HepG2 (cell line): Measurements from ENCODE around the gene NUTF2. TPM values are rescaled to one million over a fixed set of nuclear protein-coding genes. Genes with fewer than 3 reads are reported as not detected.

ENCODE experiments used
- AGO2 ChIP-seq: fragments of 200-400 bp; formaldehyde crosslinking; optimal IDR thresholded peaks from 2 replicates; pipeline ENCODE3; 2017; ENCODE audit warnings: mild to moderate bottlenecking, low read depth, low read length, moderate library complexity
- ARNT2 ChIP-seq: sonication (generic); formaldehyde crosslinking; IDR thresholded peaks from 2 replicates; pipeline ENCODE4 v1.8.0; 2022; ENCODE audit warnings: mild to moderate bottlenecking, low read depth, missing genetic modification reagents, moderate library complexity
- CREB3 ChIP-seq: sonication (generic); formaldehyde crosslinking; IDR thresholded peaks from 2 replicates; pipeline ENCODE4 v1.5.0; 2020; ENCODE audit warnings: missing genetic modification reagents
- EEA1 ChIP-seq: sonication (generic); formaldehyde crosslinking; IDR thresholded peaks from 2 replicates; pipeline ENCODE4 v1.5.1; 2020; ENCODE audit warnings: mild to moderate bottlenecking, missing genetic modification reagents, borderline replicate concordance
- EP300 ChIP-seq, 3 experiments: sonication (generic) in 1 of 3; formaldehyde crosslinking in 1 of 3; IDR thresholded peaks; 2 replicates each; pipeline versions ENCODE4 v1.5.1 to v1.6.1; 2011 to 2020; ENCODE audit warnings: low read depth in 2 of 3, low read length in 2 of 3, borderline replicate concordance in 1 of 3, improper control_type of control experiment in 1 of 3, mild to moderate bottlenecking in 1 of 3, missing genetic modification reagents in 1 of 3, moderate library complexity in 1 of 3
- FOXA3 ChIP-seq: IDR thresholded peaks from 2 replicates; pipeline ENCODE4 v1.6.1; 2016; ENCODE audit warnings: missing genetic modification reagents, missing compliant biosample characterization
- ISL2 ChIP-seq: sonication (generic); formaldehyde crosslinking; IDR thresholded peaks from 2 replicates; pipeline ENCODE4 v1.5.0; 2020; ENCODE audit warnings: missing genetic modification reagents
- KDM2A ChIP-seq: sonication (generic); formaldehyde crosslinking; IDR thresholded peaks from 2 replicates; pipeline ENCODE4 v1.4.0; 2020; ENCODE audit warnings: low read depth, missing genetic modification reagents, borderline replicate concordance
- PITX1 ChIP-seq: sonication (generic); formaldehyde crosslinking; IDR thresholded peaks from 2 replicates; pipeline ENCODE4 v1.5.1; 2020; ENCODE audit warnings: mild to moderate bottlenecking, missing genetic modification reagents
- POGZ ChIP-seq: sonication (generic); formaldehyde crosslinking; IDR thresholded peaks from 2 replicates; pipeline ENCODE4 v1.4.0; 2020; ENCODE audit warnings: mild to moderate bottlenecking, missing genetic modification reagents
- RFXANK ChIP-seq: IDR thresholded peaks from 2 replicates; pipeline ENCODE4 v1.6.1; 2016
- RORA ChIP-seq: sonication (generic); formaldehyde crosslinking; IDR thresholded peaks from 2 replicates; pipeline ENCODE4 v1.5.0; 2020; ENCODE audit warnings: mild to moderate bottlenecking, missing genetic modification reagents, moderate library complexity
- SP1 ChIP-seq, 2 experiments: fragments of 450-650 bp in 1 of 2; sonication (generic) in 1 of 2; formaldehyde crosslinking in 1 of 2; IDR thresholded peaks; 2 replicates each; pipeline versions ENCODE4 v1.4.0 to v1.6.1; 2016 to 2020; ENCODE audit warnings: missing genetic modification reagents in 1 of 2
- ZNF138 ChIP-seq: sonication (generic); formaldehyde crosslinking; IDR thresholded peaks from 2 replicates; pipeline ENCODE4 v1.5.0; 2020; ENCODE audit warnings: mild to moderate bottlenecking, low read depth, missing genetic modification reagents
- ZNF256 ChIP-seq: sonication (generic); formaldehyde crosslinking; conservative IDR thresholded peaks from 2 replicates; pipeline ENCODE4 v1.4.0; 2020; ENCODE audit warnings: missing genetic modification reagents
- ZNF446 ChIP-seq: sonication (generic); formaldehyde crosslinking; IDR thresholded peaks from 2 replicates; pipeline ENCODE4 v1.5.0; 2020; ENCODE audit warnings: mild to moderate bottlenecking, missing genetic modification reagents
- ZNF484 ChIP-seq: sonication (generic); formaldehyde crosslinking; IDR thresholded peaks from 2 replicates; pipeline ENCODE4 v1.5.1; 2020; ENCODE audit warnings: mild to moderate bottlenecking, low read depth, missing genetic modification reagents, borderline replicate concordance
- ZNF605 ChIP-seq: sonication (generic); formaldehyde crosslinking; IDR thresholded peaks from 2 replicates; pipeline ENCODE4 v1.8.0; 2022; ENCODE audit warnings: mild to moderate bottlenecking, missing genetic modification reagents
- ZNF678 ChIP-seq: sonication (generic); formaldehyde crosslinking; IDR thresholded peaks from 2 replicates; pipeline ENCODE4 v1.4.0; 2020; ENCODE audit warnings: mild to moderate bottlenecking, missing genetic modification reagents
- ZNF775 ChIP-seq: sonication (generic); formaldehyde crosslinking; IDR thresholded peaks from 2 replicates; pipeline ENCODE4 v1.4.0; 2020; ENCODE audit warnings: missing genetic modification reagents, mild to moderate bottlenecking, moderate library complexity, borderline replicate concordance
- ZNF782 ChIP-seq: sonication (generic); formaldehyde crosslinking; IDR thresholded peaks from 2 replicates; pipeline ENCODE4 v1.4.0; 2020; ENCODE audit warnings: missing genetic modification reagents, mild to moderate bottlenecking, borderline replicate concordance
- ZNF839 ChIP-seq: sonication (generic); formaldehyde crosslinking; IDR thresholded peaks from 2 replicates; pipeline ENCODE4 v1.4.0; 2020; ENCODE audit warnings: missing genetic modification reagents, mild to moderate bottlenecking, borderline replicate concordance
- ZSCAN12 ChIP-seq: sonication (generic); formaldehyde crosslinking; IDR thresholded peaks from 2 replicates; pipeline ENCODE4 v1.9.0; 2021; ENCODE audit warnings: mild to moderate bottlenecking, missing genetic modification reagents
- polyA plus RNA-seq, 8 experiments: library from polyadenylated mRNA; depleted of rRNA in 3 of 8; stranded (reverse) in 7 of 8; unstranded in 1 of 8; fragments of >200 nt; fragmentation: Illumina TruSeq in 4 of 8; extraction: Trizol in 4 of 8; gene quantifications; 2 replicates each; pipeline versions ENCODE4 v1.2.1 to v1.2.3, GENCODE V29; 2011 to 2016; ENCODE audit warnings: low read depth in 4 of 8, missing spikeins in 1 of 8, mixed read lengths in 1 of 8; ENCODE audit not compliant: insufficient read depth in 1 of 8
- total RNA-seq, 5 experiments: library from RNA; depleted of rRNA; stranded (reverse); fragments of >200 nt; fragmentation: Illumina TruSeq; extraction: Trizol; gene quantifications; 2 replicates each; pipeline ENCODE4 v1.2.3, GENCODE V29; 2016; ENCODE audit warnings: low read depth in 1 of 5
- TF ChIP-seq, protein P1 (sequence below): sonication (generic); formaldehyde crosslinking; IDR thresholded peaks from 2 replicates; pipeline ENCODE4 v1.8.1; 2023; ENCODE audit warnings: missing genetic modification reagents, mild to moderate bottlenecking, borderline replicate concordance
- TF ChIP-seq, protein P2 (sequence below): IDR thresholded peaks from 2 replicates; pipeline ENCODE4 v1.6.1; 2016; ENCODE audit warnings: missing compliant biosample characterization, missing genetic modification reagents, borderline replicate concordance
- TF ChIP-seq, protein P3 (sequence below): sonication (generic); formaldehyde crosslinking; IDR thresholded peaks from 2 replicates; pipeline ENCODE4 v1.8.0; 2022; ENCODE audit warnings: mild to moderate bottlenecking, missing genetic modification reagents, borderline replicate concordance

The NUTF2 gene
- total and polyA plus RNA-seq, 2 of the 13 experiments (the other 11 are each of a cell fraction or from before 2014, with no cell fraction given): 168 to 214 TPM

DNA sequence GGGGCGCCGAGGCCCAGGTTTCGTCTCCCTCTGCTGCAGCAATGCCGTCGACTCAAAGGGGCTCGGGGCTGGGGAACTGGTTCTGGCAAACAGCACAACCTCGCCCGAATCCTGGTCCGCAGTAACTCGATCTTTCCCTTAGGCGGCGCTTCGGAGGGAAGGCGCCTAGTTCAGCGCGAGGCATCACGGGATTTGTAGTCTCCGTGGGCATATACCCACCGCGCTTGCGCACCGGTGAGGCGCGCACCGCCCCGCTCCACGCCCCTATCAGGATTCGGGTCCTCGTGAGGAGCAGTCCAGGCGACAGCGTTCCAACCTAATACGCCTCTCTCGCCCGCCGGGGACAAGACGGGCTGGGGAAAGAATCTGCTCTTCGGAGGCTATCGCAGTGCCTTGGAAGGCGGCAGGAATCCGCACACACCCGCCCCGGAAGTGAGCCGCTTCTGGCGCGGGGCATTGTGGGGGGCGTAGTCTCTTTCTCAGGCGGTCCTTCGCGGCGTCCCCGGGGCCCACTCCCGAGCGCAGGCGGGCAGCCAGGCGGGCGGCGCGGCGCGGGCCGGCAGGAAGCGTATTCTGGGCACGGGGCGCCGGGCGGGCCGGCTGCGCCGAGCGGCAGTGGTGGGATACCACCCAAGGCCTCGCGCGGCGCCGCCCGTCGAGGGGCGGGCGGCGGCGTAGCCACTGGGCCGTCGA lies 4.8 kb upstream of the NUTF2 start, which contains the start of gene THAP11 (continued):
- peak; percentile 94 for TF ChIP-seq ZNF839 (CRISPR knock-in tag)
- peak; percentile 80 for TF ChIP-seq KDM2A (CRISPR knock-in tag)
- 0 out of 2 replicates have a peak, but pooled peaks have one; percentile 5 for TF ChIP-seq ZNF605 (CRISPR knock-in tag)
- TF ChIP-seq ZSCAN12 (CRISPR knock-in tag): no peak; the same call in 1 of the 2 replicates
- TF ChIP-seq EEA1: no peak
- TF ChIP-seq EP300 (IDR thresholded peaks at IDR 0.05; ENCODE audit: low read depth in 2 of 2, low read length in 2 of 2): 0 out of 4 replicates have a peak, but pooled peaks of 1 of the 2 experiments have one; percentile 2
- no peak for TF ChIP-seq EP300 (CRISPR knock-in tag; IDR thresholded peaks at IDR 0.05; ENCODE audit: borderline replicate concordance)
- TF ChIP-seq, protein P1, sequence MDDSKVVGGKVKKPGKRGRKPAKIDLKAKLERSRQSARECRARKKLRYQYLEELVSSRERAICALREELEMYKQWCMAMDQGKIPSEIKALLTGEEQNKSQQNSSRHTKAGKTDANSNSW (CRISPR knock-in tag): no peak
- no peak for TF ChIP-seq RORA (CRISPR knock-in tag)
- TF ChIP-seq ZNF678 (CRISPR knock-in tag): no peak
- peak; percentile 50; the same call in 1 of the 2 replicates for TF ChIP-seq ZNF256 (CRISPR knock-in tag)
- TF ChIP-seq ZNF484 (CRISPR knock-in tag): no peak
- TF ChIP-seq ZNF446: peak; percentile 90
- TF ChIP-seq, protein P2, sequence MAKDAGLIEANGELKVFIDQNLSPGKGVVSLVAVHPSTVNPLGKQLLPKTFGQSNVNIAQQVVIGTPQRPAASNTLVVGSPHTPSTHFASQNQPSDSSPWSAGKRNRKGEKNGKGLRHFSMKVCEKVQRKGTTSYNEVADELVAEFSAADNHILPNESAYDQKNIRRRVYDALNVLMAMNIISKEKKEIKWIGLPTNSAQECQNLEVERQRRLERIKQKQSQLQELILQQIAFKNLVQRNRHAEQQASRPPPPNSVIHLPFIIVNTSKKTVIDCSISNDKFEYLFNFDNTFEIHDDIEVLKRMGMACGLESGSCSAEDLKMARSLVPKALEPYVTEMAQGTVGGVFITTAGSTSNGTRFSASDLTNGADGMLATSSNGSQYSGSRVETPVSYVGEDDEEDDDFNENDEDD: peak; percentile 81
- 0 out of 2 replicates have a peak, but pooled peaks have one; percentile 53 for TF ChIP-seq SP1 (IDR thresholded peaks at IDR 0.05)
- peak; percentile 94 for TF ChIP-seq SP1 (CRISPR knock-in tag; IDR thresholded peaks at IDR 0.05)
- peak; percentile 12 for TF ChIP-seq ARNT2 (CRISPR knock-in tag)
- peak; percentile 68; the same call in 1 of the 2 replicates for TF ChIP-seq FOXA3 (CRISPR knock-in tag)
- TF ChIP-seq ZNF782 (CRISPR knock-in tag): no peak
- TF ChIP-seq POGZ (CRISPR knock-in tag): 0 out of 2 replicates have a peak, but pooled peaks have one; percentile 39
- no peak for TF ChIP-seq AGO2
- TF ChIP-seq RFXANK: 0 out of 2 replicates have a peak, but pooled peaks have one; percentile 24
- no peak; the same call in 1 of the 2 replicates for TF ChIP-seq ZNF138 (CRISPR knock-in tag)
- TF ChIP-seq, protein P3, sequence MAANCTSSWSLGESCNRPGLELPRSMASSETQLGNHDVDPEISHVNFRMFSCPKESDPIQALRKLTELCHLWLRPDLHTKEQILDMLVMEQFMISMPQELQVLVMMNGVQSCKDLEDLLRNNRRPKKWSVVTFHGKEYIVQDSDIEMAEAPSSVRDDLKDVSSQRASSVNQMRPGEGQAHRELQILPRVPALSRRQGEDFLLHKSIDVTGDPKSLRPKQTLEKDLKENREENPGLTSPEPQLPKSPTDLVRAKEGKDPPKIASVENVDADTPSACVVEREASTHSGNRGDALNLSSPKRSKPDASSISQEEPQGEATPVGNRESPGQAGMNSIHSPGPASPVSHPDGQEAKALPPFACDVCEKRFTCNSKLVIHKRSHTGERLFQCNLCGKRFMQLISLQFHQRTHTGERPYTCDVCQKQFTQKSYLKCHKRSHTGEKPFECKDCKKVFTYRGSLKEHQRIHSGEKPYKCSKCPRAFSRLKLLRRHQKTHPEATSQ: 0 out of 2 replicates have a peak, but pooled peaks have one; percentile 15
- no peak for TF ChIP-seq ZNF775 (CRISPR knock-in tag)
- no peak; the same call in 1 of the 2 replicates for TF ChIP-seq CREB3 (CRISPR knock-in tag)
- TF ChIP-seq PITX1 (CRISPR knock-in tag): no peak; the same call in 1 of the 2 replicates
- TF ChIP-seq ISL2 (CRISPR knock-in tag): no peak; the same call in 1 of the 2 replicates
